Stomach (tissue), 4 donors: ENCODE measurements around the gene DSG4.

Experiments used
- CTCF ChIP-seq, 7 experiments: fragments of 450-650 bp in 4 of 7; fragments of 200-600 bp in 3 of 7; sonication (generic) in 3 of 7; IDR thresholded peaks; one replicate each; pipeline ENCODE4 v1.5.1; 2016 to 2019; ENCODE audit warnings: antibody characterized with exemption in 7 of 7, control low read depth in 2 of 7, mild to moderate bottlenecking in 1 of 7
- EP300 ChIP-seq: sonication (generic); formaldehyde crosslinking; IDR thresholded peaks from one replicate; pipeline ENCODE4 v1.6.1; 2017; ENCODE audit warnings: antibody characterized with exemption
- POLR2A ChIP-seq, 4 donors: fragments of 450-650 bp; IDR thresholded peaks; one replicate each; pipeline ENCODE4 v1.6.1; 2016; ENCODE audit warnings: antibody characterized with exemption in 4 of 4, control low read depth in 2 of 4, mild to moderate bottlenecking in 1 of 4, moderate library complexity in 1 of 4
- POLR2AphosphoS5 ChIP-seq, 3 donors: sonication (generic); formaldehyde crosslinking; IDR thresholded peaks; one replicate each; pipeline ENCODE4 v1.6.1; 2016; ENCODE audit warnings: antibody characterized with exemption in 3 of 3

- no peak for TF ChIP-seq CTCF (IDR thresholded peaks at IDR 0.05)
- no peak for TF ChIP-seq POLR2A (IDR thresholded peaks at IDR 0.05)
- no peak for TF ChIP-seq EP300
- TF ChIP-seq POLR2AphosphoS5 (IDR thresholded peaks at IDR 0.05): no peak
Observed at GRCh38 chr18:31426871-31427406, 50.4 kb downstream of the DSG4 start.
